Panc1 (cell line): Measurements from ENCODE around the gene ZKSCAN8.

ENCODE experiments used
- REST ChIP-seq, 2 experiments: IDR thresholded peaks; 2 replicates each; pipeline ENCODE4 v1.6.1; 2011 to 2012; ENCODE audit warnings: low read depth in 2 of 2, control low read depth in 1 of 2, low read length in 1 of 2, mild to moderate bottlenecking in 1 of 2, moderate library complexity in 1 of 2; ENCODE audit not compliant: insufficient read depth in 1 of 2
- TCF7L2 ChIP-seq: IDR thresholded peaks from 2 replicates; pipeline ENCODE4 v1.6.1; 2011; ENCODE audit warnings: mild to moderate bottlenecking, low read depth, low read length, inconsistent platforms

- TF ChIP-seq TCF7L2 (no peak), REST (IDR thresholded peaks at IDR 0.05; ENCODE audit: insufficient read depth in 1 of 2, low read depth in 2 of 2, low read length in 1 of 2) (no peak)
Observed at GRCh38 chr6:28145231-28145630, 3.5 kb downstream of the ZKSCAN8 start.
